Left lung (tissue), 14 donors: ENCODE measurements around the gene SHOC1. TPM values are rescaled to one million over a fixed set of nuclear protein-coding genes. Genes with fewer than 3 reads are reported as not detected.
A peak's percentile ranks its signal among the peaks of the same experiment; 100 is the strongest.

Experiments used
- ATAC-seq: fragments of 200-7000 bp; cut with Tn5 transposase; one replicate; pipeline ENCODE4 v1.9.1; 2020; ENCODE audit warnings: moderate library complexity
- DNase-seq, 4 donors: peaks; one replicate each; pipeline ENCODE4 v3.0.0-alpha.2; 2013 to 2020
- H3K27ac ChIP-seq, 2 donors: fragments of 200-600 bp; sonication (generic) in 1 of 2; one replicate each; pipeline versions ENCODE4 v1.5.0 to v1.8.0; 2020 to 2021
- H3K27me3 ChIP-seq, 2 donors: fragments of 200-600 bp; sonication (generic) in 1 of 2; one replicate each; pipeline versions ENCODE4 v1.5.0 to v1.8.0; 2020 to 2021
- H3K36me3 ChIP-seq, 2 donors: fragments of 200-600 bp; sonication (generic) in 1 of 2; one replicate each; pipeline versions ENCODE4 v1.5.0 to v1.8.0; 2020 to 2021
- H3K4me1 ChIP-seq, 2 donors: fragments of 200-600 bp; one replicate each; pipeline ENCODE4 v1.8.0; 2021
- H3K4me3 ChIP-seq, 2 donors: fragments of 200-600 bp; sonication (generic) in 1 of 2; one replicate each; pipeline versions ENCODE4 v1.5.0 to v1.8.0; 2020 to 2021; ENCODE audit warnings: mild to moderate bottlenecking in 1 of 2
- H3K9me3 ChIP-seq, 2 donors: fragments of 200-600 bp; sonication (generic) in 1 of 2; one replicate each; pipeline versions ENCODE4 v1.5.0 to v1.8.0; 2020 to 2021
- CTCF ChIP-seq, 2 donors: fragments of 200-600 bp; sonication (generic) in 1 of 2; IDR thresholded peaks; one replicate each; pipeline versions ENCODE4 v1.5.0 to v1.8.0; 2021; ENCODE audit warnings: antibody characterized with exemption in 2 of 2
- intact Hi-C, 2 donors: fragments of 100-400 bp; cut with DNase I; formaldehyde crosslinking; loops; one replicate each; pipeline versions ENCODE4 v1.11.2 to v1.14.2; 2022
- long read RNA-seq, 12 donors: library from polyadenylated mRNA in 2 of 12; unstranded in 2 of 12; transcript quantifications; one replicate each; pipeline ENCODE4 v2.0.0 and lab custom pipeline, GENCODE V29; 2019 to 2026
- polyA plus RNA-seq, 6 donors: library from polyadenylated mRNA; unstranded; fragments of 120-200 nt; gene quantifications; one replicate each; pipeline ENCODE4 v1.2.1, GENCODE V29; 2013; ENCODE audit not compliant: insufficient read length in 6 of 6
- total RNA-seq, 2 donors: library from RNA; stranded (reverse); fragmentation: NEBNext Ultra II Directional; extraction: Animal tissue kit (Norgen Biotek cat#: 25700); gene quantifications; one replicate each; pipeline ENCODE4 v1.2.1, GENCODE V29; 2021
- donor health status: DM: no; HTN: yes; CAD: no.
- donor health status: DM: no; HTN: no; CAD: no.

The SHOC1 gene
- total RNA-seq (under 1 TPM; 0.06 to 0.29 TPM), polyA plus RNA-seq (under 1 TPM; 0.27 to 0.63 (median 0.60) TPM)
- long read RNA-seq, donor 1: 0 reads
- long read RNA-seq, donor 2: 0 reads
- long read RNA-seq, donor 3: 0 reads
- long read RNA-seq, donor 4: 0 reads
- long read RNA-seq, donor 5: 0 reads
- long read RNA-seq, donor 6, partial matches to known transcripts: 32 of 32 reads
- long read RNA-seq, donor 6, other reads (novel, unspliced or antisense): 0 of 32 reads
- long read RNA-seq, donor 7: 0 reads
- long read RNA-seq, donor 8, partial matches to known transcripts: 17 of 40 reads
- long read RNA-seq, donor 8, other reads (novel, unspliced or antisense): 23 of 40 reads
- long read RNA-seq, donor 9: 0 reads
- long read RNA-seq, donor 10: 0 reads
- long read RNA-seq, donor 11: 0 reads
- long read RNA-seq, donor 12, partial matches to known transcripts: 6 of 30 reads
- long read RNA-seq, donor 12, other reads (novel, unspliced or antisense): 24 of 30 reads

- Histone ChIP-seq H3K4me1 (no peaks in the 10 kb centered on the region), H3K27me3 (no peaks in the 10 kb centered on the region), H3K9me3 (no peaks in the 10 kb centered on the region), H3K27ac (no peak within 1 kb of the TSS), H3K4me3 (no peak within 1 kb of the TSS), H3K36me3 (no peaks in the 10 kb centered on the region)
- ATAC-seq: peak; percentile 66
- no peak for DNase-seq
- TF ChIP-seq CTCF (IDR thresholded peaks at IDR 0.05): no peak
- intact Hi-C loops: no loop called here
These were observed at the start of gene SHOC1 for GRCh38 chr9:111794835-111795556. SHOC1 (minus strand) TSS chr9:111794937; CDS start chr9:111791418, 3,519 bp downstream.

GRCh38 chr9:111843971-111844370 lies 49.2 kb upstream of the SHOC1 start:
- intact Hi-C loops: no loop called here
- TF ChIP-seq CTCF (IDR thresholded peaks at IDR 0.05): no peak
- no peak for ATAC-seq
- Histone ChIP-seq H3K27ac (no peak overlapping the region), H3K4me1 (peaks cover 12 to 22% of the 10 kb centered on the region in 2 donors), H3K9me3 (no peaks in the 10 kb centered on the region), H3K36me3 (no peaks in the 10 kb centered on the region), H3K27me3 (no peaks in the 10 kb centered on the region), H3K4me3 (no peak overlapping the region)
- no peak for DNase-seq

GRCh38 chr9:111842313-111842712 lies 47.6 kb upstream of the SHOC1 start:
- ATAC-seq (no peak), DNase-seq (no peak)
- Histone ChIP-seq H3K9me3 (no peaks in the 10 kb centered on the region), H3K27ac (peak overlapping the region in 1 of 2 donors; percentile 72), H3K27me3 (no peaks in the 10 kb centered on the region), H3K4me3 (no peak overlapping the region), H3K4me1 (peaks cover 12 to 26% of the 10 kb centered on the region in 2 donors), H3K36me3 (no peaks in the 10 kb centered on the region)
- intact Hi-C loops: no loop called here
- no peak for TF ChIP-seq CTCF (IDR thresholded peaks at IDR 0.05)

GRCh38 chr9:111840442-111840841 lies 45.7 kb upstream of the SHOC1 start:
- TF ChIP-seq CTCF (IDR thresholded peaks at IDR 0.05): no peak
- no peak overlapping the region for H3K4me3 ChIP-seq
- peak overlapping the region in 1 of 2 donors; percentile 72 for H3K27ac ChIP-seq
- DNase-seq: no peak
- peaks cover 12 to 26% of the 10 kb centered on the region in 2 donors for H3K4me1 ChIP-seq
- H3K27me3 ChIP-seq: no peaks in the 10 kb centered on the region
- no peak for ATAC-seq
- H3K36me3 ChIP-seq: no peaks in the 10 kb centered on the region
- intact Hi-C loops: no loop called here
- no peaks in the 10 kb centered on the region for H3K9me3 ChIP-seq

GRCh38 chr9:111839987-111840386 lies 45.2 kb upstream of the SHOC1 start:
- Histone ChIP-seq H3K27ac (peak overlapping the region in 1 of 2 donors; percentile 72), H3K4me1 (peaks cover 12 to 26% of the 10 kb centered on the region in 2 donors), H3K4me3 (no peak overlapping the region), H3K27me3 (no peaks in the 10 kb centered on the region), H3K9me3 (no peaks in the 10 kb centered on the region), H3K36me3 (no peaks in the 10 kb centered on the region)
- ATAC-seq: peak; percentile 44
- TF ChIP-seq CTCF (IDR thresholded peaks at IDR 0.05): no peak
- DNase-seq: no peak
- intact Hi-C loops: no loop called here
